Medulla oblongata (tissue), 1 donor: ENCODE data around the gene DNAH8.
A peak's percentile ranks its signal among the peaks of the same experiment; 100 is the strongest.
"Not testable (repeated sequence)": the region's sequence is repeated elsewhere in the genome, so short reads cannot be mapped to it uniquely, and the experiment has no call there.

Source experiments
- DNase-seq: peaks from one replicate; pipeline ENCODE4 v3.0.0-alpha.2; 2015; ENCODE audit errors: extremely low spot score

DNAH8 gene

GRCh38 chr6:38699702-38700101, 15.4 kb upstream of the DNAH8 start:
- DNase-seq: not testable (repeated sequence)

DNA sequence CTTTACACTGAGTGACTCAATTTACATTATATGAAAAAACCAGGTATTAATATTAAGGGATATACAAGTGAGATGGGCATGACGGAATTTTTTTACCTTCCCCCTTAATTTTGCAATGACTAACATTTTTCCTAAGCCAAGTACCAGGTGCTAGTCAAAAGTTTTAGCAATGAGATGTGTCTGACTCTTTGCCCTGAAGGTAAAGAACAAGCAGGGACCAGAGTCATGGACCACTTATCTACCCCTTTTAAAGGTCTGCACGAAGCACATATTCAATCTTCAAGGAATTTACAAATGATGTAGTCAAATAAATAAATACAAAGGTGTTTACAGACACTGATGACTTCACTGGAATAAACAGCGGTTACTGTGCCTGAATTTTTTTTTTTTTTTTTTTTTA, 13.6 kb upstream of the DNAH8 start:
- DNase-seq: no peak

GRCh38 chr6:38702558-38703397, 12.3 kb upstream of the DNAH8 start, which contains the start of gene GLO1:
Gene GLO1 (minus strand): TSS chr6:38703145. CDS start chr6:38703054, 91 bp downstream.
- peak; percentile 99 for DNase-seq

DNA sequence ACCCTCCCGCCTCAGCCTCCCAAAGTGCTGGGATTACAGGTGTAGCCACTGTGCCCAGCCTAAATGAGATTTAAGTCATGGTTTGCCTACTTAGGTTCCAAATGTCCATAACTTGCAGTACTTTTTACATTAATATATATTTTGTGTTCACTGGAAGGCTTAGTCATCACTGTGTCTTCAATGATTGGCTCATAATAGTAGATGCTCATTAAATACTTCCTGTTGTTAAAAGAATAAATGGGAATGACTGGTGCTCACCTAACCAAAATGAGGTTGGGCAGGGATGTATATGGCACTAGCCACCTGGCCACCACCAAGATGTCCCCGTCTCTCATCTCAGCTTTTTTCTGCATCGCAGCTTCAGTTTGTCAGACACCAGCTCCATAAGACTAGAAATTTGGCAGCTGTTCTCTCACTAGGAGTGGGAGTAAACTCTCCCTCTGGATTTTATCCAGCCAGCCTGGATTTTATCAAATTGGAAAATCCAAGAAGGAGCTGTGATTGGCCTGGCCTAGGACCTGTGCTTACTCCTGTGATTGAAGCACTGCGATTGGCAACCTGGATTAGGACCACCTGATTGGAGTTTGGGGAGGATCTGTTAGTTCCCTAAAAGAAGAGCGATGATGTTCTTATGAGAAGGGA, 11.0 kb upstream of the DNAH8 start:
- DNase-seq: no peak

DNA sequence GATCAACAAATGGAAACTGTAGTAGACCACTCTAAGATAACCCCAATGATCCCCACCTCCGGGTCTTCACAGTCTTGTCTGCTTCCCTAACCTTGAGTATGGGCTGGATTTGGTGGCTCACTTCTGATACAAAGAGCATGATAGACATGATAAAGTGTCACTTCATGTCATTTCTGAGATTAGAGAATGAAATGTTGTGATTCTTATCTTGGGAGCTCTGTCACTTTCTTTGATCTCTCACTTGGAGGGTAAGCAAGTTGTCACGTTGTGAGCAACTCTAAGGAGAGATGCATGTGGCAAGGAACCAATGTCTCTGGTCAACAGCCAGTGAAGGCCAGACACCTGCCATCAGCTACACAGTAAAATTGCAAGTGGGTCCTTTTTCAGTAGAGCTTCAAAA, 9.2 kb upstream of the DNAH8 start:
- no peak for DNase-seq

DNA sequence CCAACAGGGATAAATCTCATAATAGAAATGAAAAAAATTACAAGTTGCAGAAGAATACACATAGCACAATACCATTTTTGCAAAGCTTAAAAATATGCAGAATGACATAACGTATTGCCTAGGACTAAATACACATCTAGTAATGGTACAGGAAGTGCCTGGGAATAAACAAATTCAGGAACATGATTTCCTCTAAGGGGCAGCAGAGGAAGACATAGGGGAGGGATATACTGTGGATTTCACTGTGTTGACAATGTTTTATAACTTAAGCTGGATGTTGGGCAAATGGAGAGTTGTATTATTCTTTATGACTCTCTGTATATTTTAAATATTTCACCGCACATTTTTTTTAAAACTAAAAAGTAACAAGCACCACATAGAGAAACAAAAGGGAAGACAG, 6.6 kb upstream of the DNAH8 start:
- DNase-seq: no peak

GRCh38 chr6:38713812-38714211, 1.3 kb upstream of the DNAH8 start:
- DNase-seq: no peak

DNA sequence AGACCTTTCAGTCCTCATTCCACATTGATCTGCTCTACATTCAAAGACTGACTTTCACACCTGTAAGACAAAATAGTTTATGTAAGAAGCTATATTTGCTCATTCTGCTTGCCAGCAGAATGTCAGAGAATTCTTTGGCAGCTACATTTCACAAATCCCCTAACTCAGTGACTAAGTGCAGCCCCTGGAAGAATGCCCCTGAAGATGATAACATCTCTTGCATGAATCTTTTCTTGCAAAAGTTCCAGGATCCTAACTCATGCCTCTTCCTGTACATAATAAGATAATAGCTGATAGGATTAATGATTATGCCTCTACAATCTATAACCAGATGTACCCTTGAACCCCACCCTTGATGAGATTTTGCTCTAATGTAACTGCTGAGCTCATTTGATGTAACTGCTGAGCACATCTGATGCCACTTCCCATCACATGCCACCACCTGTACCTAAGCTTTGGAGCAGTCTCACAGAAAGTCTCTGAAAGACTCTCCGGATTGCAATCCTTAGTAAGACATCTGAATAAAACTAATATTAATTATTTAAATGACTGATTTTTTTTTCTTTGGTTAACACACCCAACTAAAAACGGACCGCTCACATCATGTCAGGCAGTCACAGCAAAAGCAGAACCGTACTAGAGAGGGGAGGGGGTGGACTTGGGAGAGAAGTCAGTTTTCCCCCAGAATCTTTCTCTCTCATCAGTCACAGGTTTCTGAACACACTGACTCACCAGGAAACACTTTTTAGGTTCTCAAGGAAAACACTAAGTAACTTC, 684 bp upstream of the DNAH8 start:
- no peak for DNase-seq

- no peak for DNase-seq
Measured at GRCh38 chr6:38716825-38717224, 1.7 kb downstream of the DNAH8 start.

DNA sequence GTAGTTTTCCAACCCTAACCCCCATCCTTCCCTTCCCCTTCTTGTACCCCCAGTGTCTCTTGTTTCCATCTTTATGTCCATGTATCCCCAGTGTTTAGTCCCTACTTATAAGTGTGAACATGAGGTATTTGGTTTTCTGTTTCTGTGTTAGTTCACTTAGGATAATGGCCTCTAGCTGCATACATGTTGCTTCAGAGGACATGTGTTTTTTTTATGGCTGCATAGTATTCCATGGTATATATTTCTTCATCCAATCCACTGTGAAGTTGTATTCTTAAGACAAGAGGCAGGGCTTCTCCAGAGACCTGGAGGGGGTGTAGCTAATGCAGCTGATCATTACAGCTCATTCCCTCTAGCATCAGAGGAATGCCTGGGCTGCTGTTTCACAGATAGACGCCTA, 4.2 kb downstream of the DNAH8 start:
- no peak for DNase-seq

- DNase-seq: no peak
Measured at GRCh38 chr6:38720295-38720694, 5.2 kb downstream of the DNAH8 start.

GRCh38 chr6:38722038-38722437, 6.9 kb downstream of the DNAH8 start:
- no peak for DNase-seq

DNA sequence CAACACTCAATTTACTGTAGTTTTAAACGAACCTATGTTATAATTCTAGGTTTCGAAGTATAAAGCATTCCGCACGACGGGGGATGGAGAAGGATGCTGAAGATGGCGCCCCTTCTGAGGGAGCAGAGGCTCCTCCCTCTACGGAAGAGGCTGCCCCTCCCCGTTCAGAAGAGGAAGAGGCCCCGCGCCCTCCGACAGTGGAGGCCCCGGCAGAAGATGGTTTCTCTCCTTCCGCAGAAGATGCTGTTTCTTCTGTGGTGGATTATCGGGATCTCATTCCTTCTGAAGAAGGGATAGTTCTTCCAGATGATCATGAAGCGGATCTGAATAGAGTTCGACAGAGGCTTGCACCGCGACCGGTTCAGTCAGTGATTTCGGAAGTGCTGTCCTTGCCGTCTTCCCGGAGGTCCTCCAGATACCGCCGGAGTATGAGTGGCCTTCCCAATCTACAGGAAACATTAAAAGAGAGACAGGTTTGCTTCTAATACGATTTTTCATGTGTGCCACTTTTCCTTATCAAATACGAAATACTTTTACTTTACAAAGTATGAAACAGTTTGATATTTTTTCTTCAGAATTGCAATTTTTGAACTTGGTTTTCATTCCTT, 7.7 kb downstream of the DNAH8 start:
- DNase-seq: no peak

- DNase-seq: no peak
Measured at GRCh38 chr6:38723783-38724182, 8.7 kb downstream of the DNAH8 start.

DNA sequence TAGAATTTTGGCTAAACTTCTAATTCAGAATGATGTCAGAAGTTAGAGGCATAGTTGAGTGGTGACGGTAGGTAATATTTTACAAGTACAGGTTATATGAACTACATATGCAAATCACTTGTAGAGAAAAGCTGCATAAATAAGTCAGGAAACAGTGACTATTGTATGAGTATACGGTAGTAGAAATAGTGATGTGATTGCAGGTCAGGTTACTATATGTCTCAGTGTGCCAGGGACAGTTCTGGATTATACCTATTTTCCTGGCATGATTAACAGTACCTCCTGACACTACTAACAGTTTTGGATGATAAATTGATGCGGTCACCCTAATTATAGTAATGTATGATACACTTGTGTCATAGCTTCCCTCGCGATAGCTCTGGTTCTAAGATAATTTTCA, 9.2 kb downstream of the DNAH8 start:
- DNase-seq: no peak

GRCh38 chr6:38725414-38726183, 10.5 kb downstream of the DNAH8 start:
- no peak for DNase-seq

- DNase-seq: no peak
Measured at GRCh38 chr6:38728203-38728602, 13.1 kb downstream of the DNAH8 start.

DNA sequence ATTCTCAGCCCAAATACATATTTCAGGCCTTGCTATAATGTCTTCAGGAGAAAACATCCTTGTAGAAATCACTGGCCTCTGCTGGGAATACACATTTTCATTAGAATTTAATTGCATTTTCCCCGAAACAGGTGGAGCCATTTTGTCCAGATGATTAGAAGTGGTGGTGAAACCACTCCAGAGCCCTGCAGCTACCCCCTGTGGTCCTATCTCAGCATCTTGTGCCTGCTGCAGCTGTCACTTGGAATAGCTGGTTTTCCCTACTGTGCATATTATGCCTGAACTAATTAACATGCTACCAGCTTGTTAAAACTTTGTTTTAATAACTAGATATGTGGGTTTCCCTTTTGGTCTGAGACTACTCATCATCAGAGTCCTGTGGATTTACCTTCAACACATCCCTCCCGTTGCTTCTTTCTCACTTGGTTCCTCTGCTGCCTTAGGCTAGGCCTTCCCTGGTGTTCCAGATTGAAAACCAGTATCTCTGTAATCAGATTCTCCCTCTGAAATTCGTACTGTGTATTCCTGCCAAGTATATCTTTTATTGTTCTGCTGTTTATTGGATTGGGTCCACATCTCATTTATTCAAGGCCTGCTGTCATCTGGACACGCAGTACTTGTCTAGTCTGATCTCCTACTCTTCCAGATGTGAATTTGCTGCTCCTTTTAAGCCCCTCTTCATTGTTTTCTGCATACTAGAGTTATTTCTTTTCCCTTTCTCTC, 15.2 kb downstream of the DNAH8 start:
- no peak for DNase-seq

DNA sequence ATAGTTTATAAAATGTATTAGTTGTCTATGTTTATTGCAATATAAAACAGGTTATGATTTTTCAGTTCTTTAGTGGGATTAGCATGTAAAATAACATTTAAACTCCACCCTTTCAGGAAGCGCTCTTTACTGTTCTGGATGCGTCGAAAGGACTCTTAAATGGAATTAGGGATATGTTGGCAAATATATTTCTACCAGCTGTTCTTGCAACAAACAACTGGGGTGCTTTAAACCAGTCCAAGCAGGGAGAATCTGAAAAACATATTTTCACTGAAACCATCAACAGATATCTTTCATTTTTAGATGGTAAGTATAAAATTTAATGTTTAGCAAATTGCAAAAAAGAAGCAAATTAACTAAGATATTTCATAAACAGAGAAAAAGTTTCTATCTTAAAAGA, 21.8 kb downstream of the DNAH8 start:
- no peak for DNase-seq

DNA sequence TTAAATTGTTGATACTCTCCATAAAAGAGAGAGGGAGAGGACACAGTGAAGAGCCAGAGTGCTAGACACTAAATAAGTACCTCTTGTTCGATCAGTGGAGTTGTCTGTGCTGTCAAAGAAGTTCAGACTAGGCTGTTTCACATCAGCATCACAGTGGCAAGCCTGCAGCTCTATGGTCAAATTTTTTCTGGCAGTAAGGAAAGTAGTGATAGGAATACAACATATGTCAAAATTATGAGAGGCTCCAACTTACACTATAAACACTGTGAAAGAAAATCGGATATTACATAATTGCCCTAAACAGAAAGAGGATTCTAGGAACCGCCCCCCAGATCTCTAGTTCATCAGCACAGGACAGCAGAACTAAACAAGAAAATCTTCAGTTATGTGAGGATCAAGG, 23.1 kb downstream of the DNAH8 start:
- DNase-seq: no peak

GRCh38 chr6:38739532-38739931, 24.4 kb downstream of the DNAH8 start:
- no peak for DNase-seq
